ENCODE measurements around the gene NTN1.

The NTN1 gene

GRCh38 chr17:9174779-9175574 is 153.7 kb downstream of the NTN1 start:
- Mint-ChIP-seq H3K27ac (no peak overlapping the region), H3K4me1 (peaks cover 34% of the 10 kb centered on the region), H3K9me3 (peaks cover 3% of the 10 kb centered on the region)

GRCh38 chr17:9175700-9176467 is 154.6 kb downstream of the NTN1 start:
- H3K36me3 Mint-ChIP-seq (ENCODE audit: low read depth) = no peaks in the 10 kb centered on the region
- peaks cover 3% of the 10 kb centered on the region for H3K9me3 Mint-ChIP-seq
- peak overlapping the region in 1 of 3 experiments; percentile 0 for H3K27ac Mint-ChIP-seq
- H3K4me1 Mint-ChIP-seq = peaks cover 25% of the 10 kb centered on the region
- peaks cover 6% of the 10 kb centered on the region for H3K27me3 Mint-ChIP-seq (ENCODE audit: low read depth)
- H3K4me3 Mint-ChIP-seq = no peak overlapping the region
- TF ChIP-seq CTCF (IDR thresholded peaks at IDR 0.05; ENCODE audit: unreplicated experiment in 3 of 3) = no peak

More at GRCh38 chr17:9174779-9175574, 153.7 kb downstream of the NTN1 start:
- H3K27me3 Mint-ChIP-seq (ENCODE audit: low read depth) = peaks cover 14% of the 10 kb centered on the region
- H3K4me3 Mint-ChIP-seq = no peak overlapping the region
- no peak for TF ChIP-seq CTCF (IDR thresholded peaks at IDR 0.05; ENCODE audit: unreplicated experiment in 3 of 3)
- H3K36me3 Mint-ChIP-seq (ENCODE audit: low read depth) = no peaks in the 10 kb centered on the region

- Mint-ChIP-seq H3K9me3 (no peaks in the 10 kb centered on the region), H3K4me3 (no peak overlapping the region), H3K27me3 (ENCODE audit: low read depth) (peaks cover 4% of the 10 kb centered on the region), H3K4me1 (peaks cover 18% of the 10 kb centered on the region), H3K27ac (no peak overlapping the region), H3K36me3 (ENCODE audit: low read depth) (no peaks in the 10 kb centered on the region)
- no peak for TF ChIP-seq CTCF (IDR thresholded peaks at IDR 0.05; ENCODE audit: unreplicated experiment in 3 of 3)
Measured at GRCh38 chr17:9177212-9177611, 155.9 kb downstream of the NTN1 start.

GRCh38 chr17:9178319-9178718 is 157.0 kb downstream of the NTN1 start:
- no peaks in the 10 kb centered on the region for H3K9me3 Mint-ChIP-seq
- H3K4me1 Mint-ChIP-seq = peaks cover 18% of the 10 kb centered on the region
- H3K27ac Mint-ChIP-seq = peak overlapping the region in 1 of 3 experiments; percentile 25
- H3K4me3 Mint-ChIP-seq = no peak overlapping the region
- peaks cover 11% of the 10 kb centered on the region for H3K27me3 Mint-ChIP-seq (ENCODE audit: low read depth)
- no peaks in the 10 kb centered on the region for H3K36me3 Mint-ChIP-seq (ENCODE audit: low read depth)
- no peak for TF ChIP-seq CTCF (IDR thresholded peaks at IDR 0.05; ENCODE audit: unreplicated experiment in 3 of 3)

GRCh38 chr17:9179602-9180001 is 158.3 kb downstream of the NTN1 start:
- TF ChIP-seq CTCF (IDR thresholded peaks at IDR 0.05; ENCODE audit: unreplicated experiment in 3 of 3) = no peak
- Mint-ChIP-seq H3K27me3 (ENCODE audit: low read depth) (peaks cover 11% of the 10 kb centered on the region), H3K4me3 (no peak overlapping the region), H3K36me3 (ENCODE audit: low read depth) (no peaks in the 10 kb centered on the region), H3K9me3 (no peaks in the 10 kb centered on the region), H3K4me1 (peaks cover 18% of the 10 kb centered on the region), H3K27ac (no peak overlapping the region)

Measured in nephron (organoid).